Adrenal gland (tissue), 12 donors: ENCODE data around the gene NPBWR2. TPM values are rescaled to one million over a fixed set of nuclear protein-coding genes. Genes with fewer than 3 reads are reported as not detected.
A peak's percentile ranks its signal among the peaks of the same experiment; 100 is the strongest.

ENCODE experiments used
- DNase-seq, 7 donors: peaks; one replicate each; pipeline ENCODE4 v3.0.0-alpha.2; 2019 to 2020
- H3K27ac ChIP-seq, 5 donors: fragments of 200-600 bp; sonication (generic) in 4 of 5; 1 replicate in 3 of 5; 2 replicates in 2 of 5; pipeline versions ENCODE4 v1.5.1 to v1.8.0; 2016 to 2020; ENCODE audit warnings: mild to moderate bottlenecking in 1 of 5
- H3K27me3 ChIP-seq: fragments of 200-600 bp; 2 replicates; pipeline ENCODE4 v1.8.0; 2021
- H3K36me3 ChIP-seq, 2 donors: fragments of 200-600 bp; replicated peaks in 1 of 2; 1 replicate in 1 of 2; 2 replicates in 1 of 2; pipeline versions ENCODE4 v1.5.1 to v1.8.0; 2018 to 2022
- H3K4me1 ChIP-seq, 2 donors: fragments of 200-600 bp; replicated peaks in 1 of 2; 1 replicate in 1 of 2; 2 replicates in 1 of 2; pipeline versions ENCODE4 v1.5.1 to v1.8.0; 2018 to 2021
- H3K4me3 ChIP-seq, 4 donors: fragments of 200-600 bp; sonication (generic) in 3 of 4; one replicate each; pipeline ENCODE4 v1.5.1; 2016 to 2018
- H3K9me3 ChIP-seq, 3 donors: fragments of 200-600 bp; sonication (generic) in 1 of 3; replicated peaks in 1 of 3; 1 replicate in 2 of 3; 2 replicates in 1 of 3; pipeline versions ENCODE4 v1.5.1 to v1.8.0; 2016 to 2021
- CTCF ChIP-seq, 6 experiments: fragments of 450-650 bp in 4 of 6; fragments of 200-600 bp in 2 of 6; sonication (generic) in 1 of 6; IDR thresholded peaks; 1 replicate in 5 of 6; 2 replicates in 1 of 6; pipeline versions ENCODE4 v1.5.1 to v1.8.0; 2016 to 2021; ENCODE audit warnings: antibody characterized with exemption in 6 of 6, mild to moderate bottlenecking in 2 of 6, moderate library complexity in 1 of 6
- POLR2A ChIP-seq, 2 donors: fragments of 450-650 bp; IDR thresholded peaks; one replicate each; pipeline ENCODE4 v1.6.1; 2017; ENCODE audit warnings: antibody characterized with exemption in 2 of 2, mild to moderate bottlenecking in 2 of 2, moderate library complexity in 1 of 2
- WGBS, 4 donors: extraction: QIAGEN DNeasy Blood & Tissue Kit in 2 of 4; methylation state at CpG; one replicate each; pipeline versions ENCODE4 v1.1.5 to v1.1.7; 2013 to 2017; 5-methylcytosine and 5-hydroxymethylcytosine counted together
- intact Hi-C, 2 donors: fragments of 100-400 bp; cut with DNase I; formaldehyde crosslinking; loops; one replicate each; pipeline versions ENCODE4 v1.14.1 to v1.15.0; 2022 to 2023
- polyA plus RNA-seq, 3 donors: library from polyadenylated mRNA; stranded (reverse); fragments of 200-250 nt in 2 of 3; fragments of 350-450 nt in 1 of 3; fragmentation: Illumina TruSeq in 1 of 3; extraction: RNeasy Lipid Tissue Mini Kit (QIAGEN cat#74804) in 1 of 3; gene quantifications; one replicate each; pipeline ENCODE4 v1.2.3, GENCODE V29; 2013 to 2014
- total RNA-seq, 9 donors: library from RNA; depleted of rRNA in 4 of 9; stranded (reverse); fragments of >200 nt in 4 of 9; fragments of 120-200 nt in 1 of 9; fragmentation: NEBNext Ultra II Directional in 1 of 9; extraction: Animal tissue kit (Norgen Biotek cat#: 25700) in 1 of 9; gene quantifications; one replicate each; pipeline versions ENCODE4 v1.1.0 to v1.2.4, GENCODE V29; 2013 to 2023
- donor health status: healthy with polysubstance abuse.
- donor health status: Bipolar disorder and iron deficiency.
- donor health status: DM: yes; HTN: yes; CAD: no.
- donor health status: DM: no; HTN: no; CAD: no.
- donor health status: DM: no; HTN: no; CAD: no.
- donor health status: DM: yes; HTN: yes; CAD: no.

Gene NPBWR2
- total and polyA plus RNA-seq, 12 donors, result 0.18 to 0.42 (median 0.33) TPM; not detected in 8

GRCh38 chr20:64081624-64081964, 25.8 kb downstream of the NPBWR2 start:
- no peak overlapping the region for H3K27ac ChIP-seq
- no peak for TF ChIP-seq CTCF (IDR thresholded peaks at IDR 0.05)
- no peak for TF ChIP-seq POLR2A (IDR thresholded peaks at IDR 0.05)
- 74 to 92% (median 87%) methylated on average over 6 of the region's 6 CpGs for whole genome bisulfite sequencing, 4 donors
- no peak overlapping the region for H3K4me3 ChIP-seq
- DNase-seq, result no peak
- intact Hi-C loops, result no loop called here
- no peaks in the 10 kb centered on the region for H3K27me3 ChIP-seq
- H3K36me3 ChIP-seq, result no peaks in the 10 kb centered on the region
- peaks cover 13 to 29% of the 10 kb centered on the region in 2 donors for H3K4me1 ChIP-seq
- no peaks in the 10 kb centered on the region for H3K9me3 ChIP-seq

- H3K36me3 ChIP-seq, result no peaks in the 10 kb centered on the region
- 59 to 75% (median 72%) methylated on average over 11 to 17 of the region's 17 CpGs for WGBS, 4 donors
- H3K27ac ChIP-seq, result peak overlapping the region in 2 of 5 donors; percentile 78 to 90
- H3K4me3 ChIP-seq, result peak overlapping the region in 1 of 4 donors; percentile 94
- H3K27me3 ChIP-seq, result no peaks in the 10 kb centered on the region
- intact Hi-C loops, result no loop called here
- H3K9me3 ChIP-seq, result no peaks in the 10 kb centered on the region
- no peak for DNase-seq
- peaks cover 13 to 29% of the 10 kb centered on the region in 2 donors for H3K4me1 ChIP-seq
- no peak for TF ChIP-seq CTCF (IDR thresholded peaks at IDR 0.05)
- TF ChIP-seq POLR2A (IDR thresholded peaks at IDR 0.05), result no peak
Observed at GRCh38 chr20:64080813-64081623, 26.3 kb downstream of the NPBWR2 start.

GRCh38 chr20:64080013-64080812, 27.2 kb downstream of the NPBWR2 start, which contains the start of gene OPRL1:
Gene OPRL1 (plus strand): TSS chr20:64080082. CDS start chr20:64092721, 12,639 bp downstream.
- Histone ChIP-seq H3K36me3 (no peaks in the 10 kb centered on the region), H3K27ac (peak within 1 kb of the TSS in 4 of 5 donors; percentile 60 to 90 (median 70)), H3K4me3 (peak within 1 kb of the TSS; percentile 42 to 94 (median 75)), H3K4me1 (peaks cover 13 to 29% of the 10 kb centered on the region in 2 donors), H3K27me3 (no peaks in the 10 kb centered on the region), H3K9me3 (no peaks in the 10 kb centered on the region)
- DNase-seq, result peak in 5 of 7 donors; percentile 37 to 74 (median 55)
- TF ChIP-seq CTCF (IDR thresholded peaks at IDR 0.05), result no peak
- peak in 1 of 2 donors; percentile 12 for TF ChIP-seq POLR2A (IDR thresholded peaks at IDR 0.05)
- intact Hi-C loops, result no loop called here
- WGBS, 4 donors, result 3 to 25% (median 6%) methylated on average over 7 to 60 of the region's 62 CpGs
